K562 (cell line): Measurements from ENCODE around the gene SHISA8. TPM values are rescaled to one million over a fixed set of nuclear protein-coding genes. Genes with fewer than 3 reads are reported as not detected.

ENCODE experiments used
- ATAC-seq: fragments of 200-7000 bp; cut with Tn5 transposase; 3 replicates; pipeline ENCODE4 v1.9.1; 2020; ENCODE audit warnings: moderate library complexity
- BruUV-seq: library from RNA; stranded (reverse); fragments of 400-500 nt; replicated peaks from 2 replicates; lab custom pipeline; 2021; lab: Mats Ljungman, UMichigan
- CTCF ChIA-PET: fragments of 300-600 bp; formaldehyde crosslinking; extraction: SDS; loops from one replicate; lab custom pipeline; 2021; ENCODE audit warnings: low intra/inter-chr PET ratio; lab: Yijun Ruan, JAX
- POLR2A ChIA-PET: fragments of 300-600, 350-650 bp; sonication (Branson Sonifier 250); formaldehyde crosslinking; extraction: SDS; loops from one replicate; lab custom pipeline; 2021; ENCODE audit warnings: antibody characterized with exemption, inconsistent platforms; lab: Yijun Ruan, JAX
- DNase-seq, 4 experiments: peaks; one replicate each; pipeline versions ENCODE4 v3.0.0 to v3.0.0-alpha.2; 2011 to 2018; ENCODE audit warnings: low spot score in 3 of 4, mixed read lengths in 3 of 4; ENCODE audit errors: extremely low read depth in 1 of 4
- FAIRE-seq: peaks from 2 replicates; lab custom pipeline; 2011; peaks lifted over from hg19 to GRCh38; lab: Jason Lieb, UNC
- H2AFZ ChIP-seq: 2 replicates; pipeline ENCODE4 v1.6.0; 2011; ENCODE audit warnings: low read depth, low read length, control low read depth, inconsistent platforms
- H3K27ac ChIP-seq: fragments of 200-600 bp; 3 replicates; pipeline ENCODE4 v1.8.0; 2011; ENCODE audit warnings: low read depth, mild to moderate bottlenecking, control low read depth, inconsistent platforms, low read length, moderate library complexity, mixed read lengths; ENCODE audit errors: extremely low read depth
- H3K27me3 ChIP-seq, 2 experiments: fragments of 300-600 bp in 1 of 2; 2 replicates in 1 of 2; 3 replicates in 1 of 2; pipeline versions ENCODE4 v1.6.0 to v1.8.0; 2011; ENCODE audit warnings: inconsistent platforms in 2 of 2, low read length in 2 of 2, mild to moderate bottlenecking in 1 of 2, mixed read lengths in 1 of 2, moderate library complexity in 1 of 2; ENCODE audit not compliant: control insufficient read depth in 2 of 2, insufficient read depth in 2 of 2
- H3K36me3 ChIP-seq: fragments of 300-600 bp; 3 replicates; pipeline ENCODE4 v1.8.0; 2011; ENCODE audit warnings: mild to moderate bottlenecking, low read length, inconsistent platforms; ENCODE audit not compliant: control insufficient read depth, insufficient read depth
- H3K4me1 ChIP-seq, 2 experiments: fragments of 200-600 bp in 1 of 2; replicated peaks in 1 of 2; 2 replicates in 1 of 2; 3 replicates in 1 of 2; pipeline versions ENCODE4 v1.5.1 to v1.8.0; 2011; ENCODE audit warnings: inconsistent platforms in 2 of 2, low read length in 2 of 2, mild to moderate bottlenecking in 1 of 2, mixed read lengths in 1 of 2, moderate library complexity in 1 of 2; ENCODE audit not compliant: control insufficient read depth in 2 of 2, insufficient read depth in 2 of 2
- H3K4me2 ChIP-seq: 2 replicates; pipeline ENCODE4 v1.6.1; 2011; ENCODE audit warnings: low read length, control low read depth, inconsistent platforms, mixed read lengths; ENCODE audit not compliant: insufficient read depth
- H3K4me3 ChIP-seq: fragments of 200-600 bp; sonication (generic), shearing (Covaris generic); 2 replicates; pipeline ENCODE4 v1.5.1; 2016; ENCODE audit warnings: control low read depth, inconsistent platforms
- H3K79me2 ChIP-seq: fragments of 200-600 bp; 3 replicates; pipeline ENCODE4 v1.8.0; 2011; ENCODE audit warnings: low read length, inconsistent platforms; ENCODE audit not compliant: control insufficient read depth, insufficient read depth
- H3K9ac ChIP-seq, 2 experiments: 2 replicates each; pipeline versions ENCODE4 v1.6.0 to v1.6.1; 2011; ENCODE audit warnings: low read depth in 2 of 2, low read length in 2 of 2, control low read depth in 1 of 2, inconsistent platforms in 1 of 2, mild to moderate bottlenecking in 1 of 2, mixed read lengths in 1 of 2; ENCODE audit not compliant: insufficient read depth in 1 of 2
- H3K9me1 ChIP-seq: one replicate; pipeline ENCODE4 v1.6.0; 2011; ENCODE audit warnings: inconsistent platforms, mild to moderate bottlenecking, low read length, moderate library complexity; ENCODE audit not compliant: control insufficient read depth, insufficient read depth
- H3K9me3 ChIP-seq: replicated peaks from 2 replicates; pipeline ENCODE4 v1.5.1; 2011; ENCODE audit warnings: low read depth, low read length, inconsistent platforms; ENCODE audit not compliant: control insufficient read depth, insufficient read depth
- H4K20me1 ChIP-seq: replicated peaks from 2 replicates; pipeline ENCODE4 v1.6.1; 2011; ENCODE audit warnings: low read length, inconsistent platforms, mixed read lengths; ENCODE audit not compliant: control insufficient read depth, insufficient read depth
- BHLHE40 ChIP-seq: IDR thresholded peaks from 2 replicates; pipeline ENCODE4 v1.6.1; 2011; ENCODE audit warnings: low read length, improper control_type of control experiment
- FOXA3 ChIP-seq, 2 experiments: fragments of 450-650 bp in 1 of 2; sonication (generic) in 1 of 2; formaldehyde crosslinking; IDR thresholded peaks in 1 of 2; conservative IDR thresholded peaks in 1 of 2; 2 replicates each; pipeline versions ENCODE4 v1.4.0 to v1.8.0; 2020 to 2022; ENCODE audit warnings: mild to moderate bottlenecking in 2 of 2, missing genetic modification reagents in 1 of 2
- FOXP1 ChIP-seq: sonication (generic); formaldehyde crosslinking; IDR thresholded peaks from 2 replicates; pipeline ENCODE4 v1.8.0; 2022; ENCODE audit warnings: mild to moderate bottlenecking, missing genetic modification reagents
- HDAC2 ChIP-seq: fragments of 450-650 bp; IDR thresholded peaks from 2 replicates; pipeline ENCODE4 v1.6.1; 2016; ENCODE audit warnings: mild to moderate bottlenecking
- KAT8 ChIP-seq: fragments of 450-650 bp; IDR thresholded peaks from 2 replicates; pipeline ENCODE4 v1.6.1; 2016; ENCODE audit warnings: low read depth, mild to moderate bottlenecking
- PHTF2 ChIP-seq: fragments of 250-450 bp; sonication (Bioruptor Pico); IDR thresholded peaks from 2 replicates; pipeline ENCODE4 v1.5.0; 2021; ENCODE audit warnings: mild to moderate bottlenecking
- TAF1 ChIP-seq: IDR thresholded peaks from 2 replicates; pipeline ENCODE4 v1.6.1; 2011; ENCODE audit warnings: mild to moderate bottlenecking, low read length, moderate library complexity; ENCODE audit not compliant: insufficient read depth, control insufficient read depth, severe bottlenecking; ENCODE audit errors: extremely low read depth
- ZBTB17 ChIP-seq: fragments of 450-650 bp; formaldehyde crosslinking; IDR thresholded peaks from 2 replicates; pipeline ENCODE4 v1.4.0; 2020; ENCODE audit warnings: mild to moderate bottlenecking
- ZKSCAN1 ChIP-seq: fragments of 150-350 bp; IDR thresholded peaks from 2 replicates; pipeline ENCODE4 v1.6.1; 2016; ENCODE audit warnings: low read depth, low read length
- ZNF311 ChIP-seq: fragments of 250-450 bp; sonication (Bioruptor Pico); IDR thresholded peaks from 2 replicates; pipeline ENCODE4 v1.4.0; 2020; ENCODE audit warnings: mild to moderate bottlenecking, moderate library complexity
- ZNF785 ChIP-seq: fragments of 250-450 bp; sonication (Bioruptor Pico); IDR thresholded peaks from 2 replicates; pipeline ENCODE4 v1.4.0; 2020; ENCODE audit warnings: mild to moderate bottlenecking
- WGBS: fragments of 100-300 bp; shearing (Covaris generic); methylation state at CpG from one replicate; pipeline ENCODE4 v1.1.6; 2016; ENCODE audit warnings: low coverage, mixed read lengths; ENCODE audit not compliant: insufficient coverage; ENCODE audit errors: missing lambda C conversion rate; 5-methylcytosine and 5-hydroxymethylcytosine counted together
- in situ Hi-C: fragments of 300-500 bp; cut with MboI; formaldehyde crosslinking; loops from 4 replicates; pipeline ENCODE4 v1.15.0; 2018; ENCODE audit warnings: inconsistent platforms, mixed read lengths
- intact Hi-C: fragments of 100-400 bp; cut with micrococcal nuclease; formaldehyde crosslinking; loops from 2 replicates; pipeline ENCODE4 v1.14.2; 2022
- polyA plus RNA-seq, 8 experiments: library from polyadenylated mRNA; depleted of rRNA in 4 of 8; stranded (reverse) in 5 of 8; unstranded in 3 of 8; fragments of >200 nt; fragmentation: Nextera tagmentation in 2 of 8; fragmentation: Illumina TruSeq in 1 of 8; extraction: Ambion mirVana in 2 of 8; extraction: Trizol in 1 of 8; gene quantifications; 2 replicates each; pipeline versions ENCODE4 v1.2.1 to v1.2.3, GENCODE V29; 2011 to 2014; ENCODE audit warnings: inconsistent platforms in 1 of 8, missing spikeins in 1 of 8
- total RNA-seq, 7 experiments: library from RNA; depleted of rRNA in 6 of 7; stranded (reverse); fragments of >200 nt in 6 of 7; fragmentation: Illumina TruSeq in 2 of 7; extraction: Trizol in 2 of 7; gene quantifications; 2 replicates each; pipeline versions ENCODE4 v1.2.1 to v1.2.3, GENCODE V29; 2011 to 2021; ENCODE audit warnings: low replicate concordance in 1 of 7
- TF ChIP-seq, protein P1 (sequence below): fragments of 250-450 bp; sonication (Bioruptor Pico); IDR thresholded peaks from 2 replicates; pipeline ENCODE4 v1.9.0; 2021; ENCODE audit warnings: mild to moderate bottlenecking
- TF ChIP-seq, protein P2 (sequence below): fragments of 250-450 bp; sonication (Bioruptor Pico); IDR thresholded peaks from 2 replicates; pipeline ENCODE4 v1.5.0; 2021

Gene SHISA8
- total and polyA plus RNA-seq, 9 of the 15 experiments (the other 6 are each of a cell fraction or from before 2014, with no cell fraction given): 0.07 to 3.3 (median 1.1) TPM; not detected in 4

GRCh38 chr22:41957941-41958556 is 43.2 kb upstream of the SHISA8 start (continued):
- TF ChIP-seq FOXA3 (CRISPR knock-in tag; conservative IDR thresholded peaks at IDR 0.05 in 1 of 2, IDR thresholded peaks at IDR 0.05 in 1 of 2): 0 out of 4 replicates have a peak, but pooled peaks of 1 of the 2 experiments have one; percentile 30
- TF ChIP-seq, protein P1, sequence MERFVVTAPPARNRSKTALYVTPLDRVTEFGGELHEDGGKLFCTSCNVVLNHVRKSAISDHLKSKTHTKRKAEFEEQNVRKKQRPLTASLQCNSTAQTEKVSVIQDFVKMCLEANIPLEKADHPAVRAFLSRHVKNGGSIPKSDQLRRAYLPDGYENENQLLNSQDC: no peak
- TF ChIP-seq, all 486 proteins: peak for 4

- Histone ChIP-seq H3K4me1 (peaks cover 0 to 15% of the 10 kb centered on the region in 2 experiments; a peak in 4 of 5 replicates), H3K4me2 (no peak overlapping the region), H3K4me3 (no peak overlapping the region), H3K9me3 (no peaks in the 10 kb centered on the region), H3K79me2 (peaks cover 2% of the 10 kb centered on the region; the same call in 1 of the 3 replicates), H4K20me1 (no peaks in the 10 kb centered on the region)
- CTCF ChIA-PET: no interaction called here
- POLR2A ChIA-PET: interaction anchor here (0.7 kb wide), 1 partner anchor 197 kb away, joined by 3 read pairs; no protein-coding TSS in a partner anchor
- intact Hi-C loops: no loop called here
- ATAC-seq: no peak
- in situ Hi-C loops: loop anchor here (25.0 kb wide), 1 partner anchor 485 kb away; the partner anchor contains the start of gene NFAM1
- no TSS peak for BruUV-seq
- no peak for FAIRE-seq
- DNase-seq: no peak
- no peak for TF ChIP-seq TAF1
- TF ChIP-seq KAT8: no peak
- no peak for TF ChIP-seq FOXP1 (CRISPR knock-in tag)
- TF ChIP-seq BHLHE40: no peak
- no peak for TF ChIP-seq ZKSCAN1
- TF ChIP-seq PHTF2 (CRISPR knock-in tag): no peak
- TF ChIP-seq HDAC2: no peak
- no peak for TF ChIP-seq ZBTB17 (CRISPR knock-in tag)
- TF ChIP-seq ZNF785 (CRISPR knock-in tag): no peak
- TF ChIP-seq ZNF311 (CRISPR knock-in tag): no peak
- TF ChIP-seq, protein P2, sequence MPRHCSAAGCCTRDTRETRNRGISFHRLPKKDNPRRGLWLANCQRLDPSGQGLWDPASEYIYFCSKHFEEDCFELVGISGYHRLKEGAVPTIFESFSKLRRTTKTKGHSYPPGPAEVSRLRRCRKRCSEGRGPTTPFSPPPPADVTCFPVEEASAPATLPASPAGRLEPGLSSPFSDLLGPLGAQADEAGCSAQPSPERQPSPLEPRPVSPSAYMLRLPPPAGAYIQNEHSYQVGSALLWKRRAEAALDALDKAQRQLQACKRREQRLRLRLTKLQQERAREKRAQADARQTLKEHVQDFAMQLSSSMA (CRISPR knock-in tag): no peak
- TF ChIP-seq, all 486 proteins: peak for 0
- no peak overlapping the region for H2AFZ ChIP-seq
- H3K27me3 ChIP-seq: no peaks in the 10 kb centered on the region
- H3K9ac ChIP-seq: no peak overlapping the region
- no peaks in the 10 kb centered on the region for H3K36me3 ChIP-seq
- H3K9me1 ChIP-seq: no peaks in the 10 kb centered on the region
- H3K27ac ChIP-seq: no peak overlapping the region
- WGBS: 18% methylated on average over 2 of the region's 2 CpGs
Observed at GRCh38 chr22:41952713-41953112, 37.8 kb upstream of the SHISA8 start.
